Motor neuron (in vitro differentiated cells): ENCODE data around the gene CTDP1. TPM values are rescaled to one million over a fixed set of nuclear protein-coding genes. Genes with fewer than 3 reads are reported as not detected.

Experiments
- ATAC-seq, 8 experiments: fragments of 200-7000 bp; cut with Tn5 transposase; replicated peaks in 6 of 8; 2 replicates each; pipeline ENCODE4 v1.8.0; 2021; ENCODE audit warnings: mild to moderate bottlenecking in 8 of 8, moderate library complexity in 8 of 8
- H3K27ac ChIP-seq, 2 donors: fragments of 250-450 bp; sonication (Bioruptor Pico); 2 replicates each; pipeline ENCODE4 v1.9.0; 2021; ENCODE audit warnings: antibody characterized with exemption in 2 of 2, mild to moderate bottlenecking in 2 of 2, moderate library complexity in 1 of 2
- H3K4me1 ChIP-seq, 2 donors: fragments of 250-450 bp; sonication (Bioruptor Pico); replicated peaks in 1 of 2; 2 replicates each; pipeline ENCODE4 v1.6.1; 2021; ENCODE audit warnings: antibody characterized with exemption in 2 of 2, mild to moderate bottlenecking in 2 of 2, moderate library complexity in 1 of 2
- H3K4me3 ChIP-seq, 5 donors: fragments of 250-450 bp; sonication (Bioruptor Pico); 2 replicates each; pipeline ENCODE4 v1.9.0; 2021; ENCODE audit warnings: antibody characterized with exemption in 5 of 5, mild to moderate bottlenecking in 5 of 5, moderate library complexity in 4 of 5
- WGBS, 10 experiments: fragments of 450-650 bp; shearing (Covaris generic); methylation state at CpG; one replicate each; pipeline ENCODE4 v1.0.0; 2022; 5-methylcytosine and 5-hydroxymethylcytosine counted together
- in situ Hi-C, 9 experiments: fragments of 400-800 bp; cut with MboI; loops; one replicate each; pipeline ENCODE4 v1.15.0; 2021; ENCODE audit warnings: low sequenced_read_pairs in 9 of 9, low pct_unique_long_range_greater_than_20kb in 2 of 9; ENCODE audit not compliant: unreplicated experiment in 9 of 9
- total RNA-seq, 8 experiments: library from RNA; unstranded; fragments of 300-600 nt; gene quantifications; 2 replicates each; pipeline versions ENCODE4 v1.2.3 to v1.2.4, GENCODE V29; 2022

CTDP1 gene
- total RNA-seq, 8 experiments from 2014 or later = 9.5 to 21.8 (median 14.8) TPM

DNA sequence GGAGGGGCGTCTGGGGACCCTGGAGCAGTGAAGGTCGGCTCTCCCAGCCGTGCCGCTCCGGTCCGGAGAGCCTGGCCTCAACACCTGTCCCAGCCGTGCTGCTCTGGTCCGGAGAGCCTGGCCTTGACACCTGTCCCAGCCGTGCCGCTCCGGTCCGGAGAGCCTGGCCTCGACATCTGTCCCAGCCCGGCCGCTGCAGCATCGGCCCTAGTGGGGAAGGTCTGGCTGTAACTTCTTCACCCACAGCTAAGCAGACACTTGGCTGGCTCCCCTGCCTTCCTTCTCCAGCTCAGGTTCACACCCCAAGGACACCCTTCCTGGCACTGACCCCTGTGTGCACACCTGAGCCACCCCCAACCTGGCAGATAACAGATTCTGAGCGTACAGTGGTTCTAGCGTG, 122.7 kb downstream of the CTDP1 start:
- no peak for ATAC-seq
- Histone ChIP-seq H3K27ac (no peak overlapping the region), H3K4me1 (peaks cover 0 to 12% of the 10 kb centered on the region in 2 donors), H3K4me3 (no peak overlapping the region)
- 47 to 100% (median 73%) methylated on average over 1 to 3 of the region's 18 CpGs; no CpG with 5 or more reads in 2 of the 10 experiments for WGBS, 10 experiments
- in situ Hi-C loops = no loop called here

DNA sequence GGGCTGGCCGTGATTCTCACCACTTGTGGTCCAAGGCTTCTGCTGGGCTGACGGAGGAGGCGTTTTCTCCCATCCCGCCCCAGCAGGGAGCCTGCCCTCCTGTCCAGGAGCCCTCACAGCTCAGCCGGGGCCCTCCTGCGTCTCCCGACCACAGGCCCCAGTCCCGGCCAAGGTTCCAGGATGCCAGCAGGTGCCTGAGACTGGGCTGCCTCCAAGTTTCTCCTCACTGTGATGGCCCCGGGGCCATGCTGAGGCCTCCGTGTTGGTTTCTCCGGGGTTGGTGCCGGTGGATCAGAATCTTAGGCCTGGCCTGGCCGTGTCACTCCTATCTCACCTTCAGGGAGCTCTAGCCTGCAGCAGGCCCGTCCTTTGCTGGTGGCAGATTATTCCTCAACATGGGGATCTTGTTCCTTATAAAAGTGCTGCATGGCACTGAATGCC, 124.0 kb downstream of the CTDP1 start:
- in situ Hi-C loops = no loop called here
- Histone ChIP-seq H3K4me3 (no peak overlapping the region), H3K27ac (no peak overlapping the region), H3K4me1 (peaks cover 0 to 3% of the 10 kb centered on the region in 2 donors)
- ATAC-seq = no peak
- 20 to 86% (median 81%) methylated on average over 1 to 5 of the region's 14 CpGs; no CpG with 5 or more reads in 6 of the 10 experiments for WGBS, 10 experiments

Other genes starting within 250 kb of the CTDP1 start
- under 1 TPM in 6 of 8 experiments, not detected in 2; 0.16 to 0.76 (median 0.19) TPM for gene KCNG2, start 118.1 kb downstream of the CTDP1 start, total RNA-seq